Epithelial cell of prostate (primary cell): ENCODE data around the gene POMT1.

ENCODE experiments used
- DNase-seq: peaks from one replicate; pipeline ENCODE4 v3.0.0-alpha.2; 2011; ENCODE audit warnings: low read depth, low spot score
- H3K27ac ChIP-seq: fragments of 450-650 bp; 2 replicates; pipeline ENCODE4 v1.5.1; 2017; ENCODE audit warnings: mild to moderate bottlenecking

Gene POMT1

DNA sequence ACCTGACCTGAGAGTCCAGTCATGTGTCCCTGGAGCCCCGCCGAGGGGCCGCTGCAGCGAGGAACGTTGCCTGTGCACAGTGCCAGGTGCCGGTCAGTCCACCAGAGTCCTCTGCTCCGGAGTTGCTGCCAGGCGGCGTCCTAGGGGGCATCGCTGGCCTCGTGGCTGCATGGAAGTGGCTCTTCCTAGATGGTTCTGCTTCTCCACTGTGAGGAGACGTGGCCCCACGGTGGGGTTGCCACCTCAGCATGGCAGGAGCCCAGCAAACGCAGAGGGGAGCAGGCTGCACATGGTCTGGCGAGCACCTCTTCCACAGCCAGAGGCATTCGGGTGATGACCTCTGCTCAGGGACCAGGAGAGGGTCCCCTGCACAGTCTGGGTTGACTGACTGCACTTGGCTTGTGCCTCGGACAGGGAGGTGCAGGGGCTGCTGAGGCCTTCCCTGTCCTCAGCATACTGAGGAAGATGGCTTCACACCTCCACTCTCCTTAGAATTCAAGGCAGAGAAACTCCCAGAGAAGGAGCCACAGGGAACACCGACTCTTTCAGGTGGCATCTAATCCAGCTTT lies 25.9 kb upstream of the POMT1 start:
- no peak overlapping the region for H3K27ac ChIP-seq
- no peak for DNase-seq

DNA sequence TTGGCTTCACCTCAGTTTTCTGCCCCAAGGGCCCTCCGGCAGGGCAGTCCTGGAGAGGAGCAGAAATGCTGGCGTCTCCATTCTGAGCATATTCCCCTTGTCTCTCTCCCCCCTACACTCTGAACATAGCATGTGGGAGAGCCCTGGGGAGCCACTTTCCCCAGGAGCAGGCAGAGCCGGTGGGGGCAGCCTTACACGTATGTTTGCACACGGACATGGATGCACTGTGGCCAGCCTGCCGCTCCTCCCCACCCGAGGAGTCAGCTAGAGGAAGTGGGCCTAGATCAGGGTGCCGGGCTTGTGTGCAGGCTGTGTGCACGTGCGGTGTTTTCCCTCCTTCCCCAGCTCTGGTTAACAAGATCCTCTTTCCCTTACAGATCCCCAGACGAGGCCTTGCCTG lies 25.4 kb upstream of the POMT1 start:
- no peak overlapping the region for H3K27ac ChIP-seq
- no peak for DNase-seq

DNA sequence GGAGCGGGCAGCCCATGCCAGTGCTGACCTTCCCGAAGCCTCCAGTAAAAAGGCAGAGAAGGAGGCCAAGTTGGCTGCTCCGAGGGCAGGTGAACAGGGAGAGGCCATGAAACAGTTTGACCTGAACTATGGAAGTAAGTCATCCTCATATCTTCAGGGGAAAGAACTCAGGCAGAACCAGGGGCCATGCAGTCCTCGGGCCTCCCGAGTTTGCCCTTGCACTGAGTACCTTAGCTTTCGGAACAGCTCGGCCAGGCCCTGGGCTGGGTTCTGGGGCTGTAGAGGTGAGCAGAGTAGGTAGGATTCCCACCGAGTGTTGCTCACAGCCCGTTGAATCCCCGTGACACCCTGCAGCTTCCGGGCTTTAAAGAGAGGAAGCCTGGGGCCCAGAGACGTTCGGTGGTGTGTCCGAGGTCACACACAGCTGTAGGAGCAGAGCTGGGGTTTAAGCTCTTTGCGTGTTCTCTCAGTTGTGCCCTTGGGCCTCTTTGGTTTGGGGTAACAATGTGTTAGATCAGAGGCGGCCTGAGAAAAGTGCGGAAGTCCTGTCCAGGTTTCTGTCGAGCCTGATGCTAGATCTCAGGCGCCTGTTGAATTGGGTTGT lies 24.8 kb upstream of the POMT1 start:
- H3K27ac ChIP-seq, result no peak overlapping the region

DNA sequence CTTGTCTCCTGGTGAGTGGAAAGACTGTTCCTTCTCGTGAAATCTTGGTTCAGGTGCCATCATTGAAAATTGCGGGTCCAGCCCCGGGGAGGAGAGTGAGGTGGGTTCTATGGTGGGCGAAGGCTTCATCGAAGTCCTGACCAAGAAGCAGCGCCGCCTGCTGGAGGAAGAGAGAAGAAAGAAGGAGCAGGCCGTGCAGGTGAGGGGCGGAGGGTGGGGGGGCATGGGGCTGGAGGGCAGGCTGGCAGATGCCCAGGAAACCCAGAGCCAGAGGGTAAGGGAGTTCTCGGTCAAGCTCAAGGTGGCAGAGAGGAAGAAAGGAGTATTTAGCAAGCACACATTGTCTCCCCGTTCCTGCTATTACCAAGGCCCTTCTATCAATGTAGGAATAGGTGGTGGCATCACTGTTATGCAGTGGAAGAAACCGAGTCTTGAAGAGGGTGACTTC lies 24.3 kb upstream of the POMT1 start:
- DNase-seq, result no peak

More for the DNA sequence above, 24.8 kb upstream of the POMT1 start:
- no peak for DNase-seq

DNA sequence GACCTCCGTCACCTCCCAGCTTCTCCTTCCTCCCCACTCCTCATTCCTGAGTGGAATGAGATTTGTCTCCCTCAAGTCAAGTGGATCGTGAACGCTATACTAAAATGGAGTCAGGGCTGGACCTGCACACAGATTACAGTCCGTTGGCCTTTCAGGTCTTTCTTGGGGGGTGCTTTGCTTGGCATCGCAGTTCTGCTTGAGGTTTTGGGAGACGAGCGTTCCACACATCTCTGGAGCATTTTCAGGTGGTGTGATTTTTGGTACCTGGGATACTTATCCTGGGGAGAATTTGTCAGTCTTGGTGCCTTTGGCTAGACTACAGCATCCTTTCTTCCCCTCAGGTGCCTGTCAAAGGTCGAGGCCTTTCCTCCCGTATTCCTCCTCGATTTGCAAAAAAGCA lies 23.8 kb upstream of the POMT1 start:
- H3K27ac ChIP-seq, result no peak overlapping the region
- no peak for DNase-seq

More for the DNA sequence above, 24.3 kb upstream of the POMT1 start:
- H3K27ac ChIP-seq, result no peak overlapping the region

DNA sequence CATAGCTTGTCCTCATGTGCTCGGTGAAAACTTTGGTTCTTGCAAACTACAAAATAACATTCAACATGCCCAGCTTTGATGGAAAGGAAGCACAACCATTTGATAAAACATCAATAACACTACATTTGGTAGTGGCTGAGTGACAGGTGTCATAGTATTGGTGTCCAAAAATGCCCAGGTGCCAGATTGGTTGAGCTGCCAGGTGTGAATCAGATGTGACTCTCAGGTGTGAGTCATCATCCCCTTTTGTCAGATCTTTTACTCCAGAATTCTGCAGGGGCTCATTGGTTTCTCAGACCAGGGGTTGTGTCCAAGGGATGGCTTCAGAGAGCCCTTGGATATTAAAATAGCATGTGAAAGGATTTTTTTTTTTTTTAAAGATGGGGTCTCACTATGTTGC lies 22.5 kb upstream of the POMT1 start:
- no peak for DNase-seq
- H3K27ac ChIP-seq, result no peak overlapping the region

DNA sequence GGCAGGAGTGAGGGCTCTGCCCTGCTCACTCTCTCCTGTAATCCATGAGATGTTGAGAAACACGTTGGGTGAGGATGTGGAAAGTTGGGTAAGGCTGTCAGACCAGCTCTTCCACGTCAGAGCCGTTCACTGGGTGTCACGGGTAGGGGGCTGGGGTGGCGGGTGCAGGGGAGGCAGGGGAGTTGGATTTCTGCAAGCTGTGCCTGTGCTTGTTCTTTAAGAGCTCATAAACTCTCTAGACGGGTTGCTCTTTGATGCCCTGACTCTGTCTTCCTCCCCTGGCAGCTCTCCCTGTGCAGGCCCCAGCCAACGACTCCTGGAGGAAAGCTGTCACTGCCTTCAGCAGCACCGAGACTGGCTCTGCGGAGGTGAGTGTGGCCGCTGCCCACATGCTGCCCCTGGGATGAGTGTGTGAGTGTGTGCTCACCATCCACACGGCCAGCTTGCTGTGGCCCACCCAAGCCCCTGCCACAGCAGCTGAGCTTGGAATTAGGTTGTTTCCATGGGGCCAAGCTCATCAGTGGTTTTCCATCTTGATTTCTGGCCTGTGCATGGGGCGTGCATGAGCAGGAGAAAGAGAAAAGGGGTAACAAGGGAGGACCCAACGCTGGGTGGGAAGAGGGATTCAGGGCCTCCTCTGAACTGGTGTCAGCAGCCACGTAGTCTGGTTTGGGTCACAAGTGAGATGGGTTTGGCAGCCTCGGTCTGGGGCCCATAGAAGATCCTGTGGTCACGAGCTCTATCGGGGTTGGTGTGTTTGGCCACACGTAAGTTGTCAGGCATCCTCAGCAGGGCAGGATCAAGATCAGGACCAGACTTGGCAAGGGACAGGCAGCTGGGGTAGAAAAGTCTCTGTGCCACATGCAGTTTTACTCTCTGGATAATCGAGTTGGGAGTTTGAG lies 21.0 kb upstream of the POMT1 start:
- H3K27ac ChIP-seq, result no peak overlapping the region
- DNase-seq, result no peak

DNA sequence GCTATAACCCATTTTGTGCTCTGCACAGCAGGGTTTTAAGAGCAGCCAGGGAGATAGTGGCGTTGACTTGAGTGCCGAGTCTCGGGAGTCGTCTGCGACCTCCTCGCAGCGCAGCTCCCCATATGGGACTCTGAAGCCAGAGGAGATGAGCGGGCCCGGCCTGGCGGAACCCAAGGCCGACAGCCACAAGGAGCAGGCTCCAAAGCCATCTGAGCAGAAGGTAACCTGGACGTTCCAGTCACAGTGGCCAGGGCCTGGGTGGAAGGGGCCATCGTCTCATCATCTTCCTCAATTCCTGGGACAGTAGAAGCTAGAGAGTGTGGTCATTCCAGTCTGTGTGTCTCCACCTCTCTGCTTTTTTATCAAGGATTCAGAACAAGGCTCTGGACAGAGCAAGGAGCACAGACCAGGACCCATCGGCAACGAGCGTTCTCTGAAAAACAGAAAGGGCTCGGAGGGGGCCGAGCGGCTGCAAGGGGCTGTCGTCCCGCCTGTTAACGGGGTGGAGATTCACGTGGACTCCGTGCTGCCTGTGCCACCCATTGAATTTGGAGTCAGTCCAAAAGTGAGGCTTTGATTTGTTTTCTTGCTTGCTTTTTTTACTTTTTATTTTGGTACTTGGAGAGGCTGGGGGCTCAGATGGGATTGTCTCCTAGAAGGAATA lies 20.2 kb upstream of the POMT1 start:
- DNase-seq, result no peak
- no peak overlapping the region for H3K27ac ChIP-seq

DNA sequence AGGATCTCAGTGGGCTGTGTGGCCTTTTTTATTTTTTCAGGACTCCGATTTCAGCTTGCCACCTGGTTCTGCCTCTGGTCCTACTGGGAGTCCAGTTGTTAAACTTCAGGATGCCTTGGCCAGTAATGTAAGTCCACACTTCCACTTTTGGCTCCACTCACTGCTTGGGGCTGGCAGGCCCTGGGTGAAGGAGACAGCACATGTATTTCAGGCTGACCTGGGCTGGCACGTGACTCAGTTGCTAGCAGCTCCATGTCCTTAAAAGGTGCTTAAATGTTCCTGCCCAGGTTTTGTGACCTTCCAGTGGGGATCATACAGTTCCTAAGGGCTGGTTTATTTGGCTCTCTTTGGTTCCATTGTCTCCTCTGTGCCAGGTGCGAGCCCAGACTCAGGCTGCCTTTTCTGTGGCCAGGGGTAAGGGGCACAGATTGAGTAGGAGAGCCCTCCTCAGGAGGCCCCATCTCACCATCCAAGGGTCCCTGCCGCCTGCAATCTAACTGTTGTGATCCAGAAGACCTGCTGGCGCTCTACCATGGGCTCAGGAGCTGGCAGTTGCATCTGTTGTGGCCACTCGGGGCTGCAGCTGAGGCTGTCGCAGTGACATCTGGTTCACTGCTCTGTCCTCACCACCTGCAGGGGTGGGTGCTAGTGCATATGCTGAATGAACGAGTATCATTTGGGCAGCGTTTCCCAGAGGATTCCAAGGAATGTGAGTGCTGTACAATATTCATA lies 19.2 kb upstream of the POMT1 start:
- H3K27ac ChIP-seq, result no peak overlapping the region
- no peak for DNase-seq

DNA sequence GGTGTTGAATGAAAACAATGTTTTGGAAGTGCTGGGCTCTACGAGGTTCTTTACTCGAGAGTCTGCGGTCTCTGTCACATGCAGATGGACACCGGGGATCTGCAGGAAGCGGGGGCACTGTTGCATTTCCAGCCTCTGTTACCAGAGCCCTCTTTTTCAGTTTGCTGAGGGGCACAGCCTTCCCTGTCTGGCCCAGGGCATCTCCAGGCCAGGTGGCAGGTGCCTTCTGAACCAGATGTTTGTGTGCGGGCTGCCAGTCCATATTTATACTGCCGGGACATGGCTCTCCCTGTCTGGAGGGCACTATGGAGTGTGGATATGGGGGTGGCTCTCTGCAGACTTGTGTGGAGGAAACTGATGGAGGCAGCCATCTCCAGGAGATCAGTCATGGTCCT lies 18.7 kb upstream of the POMT1 start:
- no peak for DNase-seq
- H3K27ac ChIP-seq, result no peak overlapping the region

DNA sequence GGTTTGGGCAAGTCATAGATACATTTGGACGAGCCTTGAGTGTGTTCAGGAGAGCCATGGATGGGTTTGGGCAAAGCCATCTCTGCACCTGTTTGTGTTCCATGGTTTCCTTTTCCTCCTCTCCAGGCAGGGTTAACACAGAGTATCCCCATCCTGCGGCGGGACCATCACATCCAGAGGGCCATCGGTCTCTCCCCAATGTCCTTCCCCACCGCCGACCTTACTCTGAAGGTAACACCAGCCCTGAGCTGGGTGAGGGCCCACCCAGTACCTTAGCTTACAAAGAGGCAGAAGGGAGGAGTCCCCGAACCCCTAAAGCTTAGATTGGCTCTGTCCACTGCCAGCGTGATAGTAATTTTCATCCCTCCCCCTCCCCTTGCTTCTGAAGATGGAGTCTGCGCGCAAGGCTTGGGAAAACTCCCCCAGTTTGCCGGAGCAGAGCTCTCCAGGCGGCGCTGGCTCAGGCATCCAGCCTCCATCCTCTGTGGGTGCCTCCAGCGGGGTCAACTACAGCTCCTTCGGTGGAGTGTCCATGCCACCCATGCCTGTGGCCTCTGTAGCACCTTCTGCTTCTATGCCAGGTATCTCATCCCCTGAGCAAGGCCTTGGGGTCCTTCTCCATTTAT lies 18.0 kb upstream of the POMT1 start:
- DNase-seq, result no peak
- no peak overlapping the region for H3K27ac ChIP-seq

DNA sequence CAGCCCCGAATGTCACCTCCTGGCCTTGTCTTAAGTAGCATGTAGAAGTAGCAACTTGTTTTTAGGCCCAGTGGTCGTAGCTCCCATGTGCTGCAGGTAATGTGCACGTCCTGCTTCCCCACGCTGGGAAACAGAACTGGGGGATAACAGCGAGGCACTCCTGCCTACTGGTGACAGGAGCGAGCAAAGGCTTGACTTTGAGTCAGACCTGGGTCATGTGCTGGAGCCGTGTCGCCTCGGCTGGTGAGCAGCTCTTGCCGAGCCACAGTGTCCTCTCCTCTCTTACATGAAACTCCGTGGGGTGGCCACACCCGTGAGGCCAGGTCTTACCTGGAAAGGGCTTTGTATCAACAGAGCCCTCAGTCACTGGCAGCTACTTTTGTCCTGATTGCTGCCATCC lies 17.5 kb upstream of the POMT1 start:
- no peak for DNase-seq
- H3K27ac ChIP-seq, result no peak overlapping the region

DNA sequence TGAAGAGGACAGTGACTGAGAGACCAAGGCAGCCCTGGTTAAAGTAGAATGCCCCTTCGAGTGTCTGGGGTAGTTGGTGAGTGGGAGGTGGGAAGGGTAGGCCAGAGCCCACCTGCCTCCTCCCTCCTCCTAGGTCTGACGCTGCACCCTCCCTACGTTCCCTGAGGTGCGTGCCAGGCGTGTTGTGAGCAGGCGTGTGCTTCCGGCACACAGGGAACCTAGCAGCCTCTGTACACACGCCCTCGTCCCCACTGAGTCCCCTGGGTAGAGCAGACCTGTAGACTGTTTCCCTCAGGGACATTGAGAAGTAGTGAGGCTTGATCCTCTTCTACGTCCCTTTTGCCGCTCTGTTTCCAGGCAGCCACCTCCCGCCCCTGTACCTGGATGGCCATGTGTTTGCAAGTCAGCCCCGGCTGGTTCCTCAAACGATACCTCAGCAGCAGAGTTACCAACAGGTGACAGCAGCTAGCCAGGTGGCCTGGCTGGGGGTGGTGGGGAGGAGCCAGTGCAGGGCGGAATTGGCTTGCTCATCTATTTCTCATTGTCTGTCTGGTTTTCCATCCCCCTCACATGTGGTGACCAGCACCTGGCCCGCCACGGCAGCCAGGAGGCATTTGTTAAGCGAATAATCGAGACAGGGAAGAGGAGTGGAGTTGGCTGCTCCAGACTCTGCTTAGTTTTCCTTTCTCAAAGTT lies 16.8 kb upstream of the POMT1 start:
- no peak overlapping the region for H3K27ac ChIP-seq
- no peak for DNase-seq

DNA sequence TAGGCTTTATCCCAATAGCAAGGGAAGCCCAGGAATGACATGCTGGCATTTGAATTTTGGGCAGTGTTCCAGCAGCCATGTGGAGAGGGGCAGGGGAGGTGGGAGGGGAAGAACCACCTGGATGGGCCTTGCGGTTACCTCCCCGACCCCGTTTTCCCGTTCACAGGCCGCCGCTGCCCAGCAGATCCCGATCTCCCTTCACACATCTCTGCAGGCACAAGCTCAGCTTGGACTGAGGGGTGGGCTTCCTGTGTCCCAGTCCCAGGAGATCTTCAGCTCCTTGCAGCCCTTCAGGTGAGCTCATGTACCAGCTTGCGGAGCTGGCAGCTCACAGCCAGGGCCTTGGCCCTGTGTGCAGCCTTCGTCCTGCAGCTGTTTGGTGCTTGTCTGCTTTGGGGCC lies 15.7 kb upstream of the POMT1 start:
- no peak overlapping the region for H3K27ac ChIP-seq
- DNase-seq, result no peak

DNA sequence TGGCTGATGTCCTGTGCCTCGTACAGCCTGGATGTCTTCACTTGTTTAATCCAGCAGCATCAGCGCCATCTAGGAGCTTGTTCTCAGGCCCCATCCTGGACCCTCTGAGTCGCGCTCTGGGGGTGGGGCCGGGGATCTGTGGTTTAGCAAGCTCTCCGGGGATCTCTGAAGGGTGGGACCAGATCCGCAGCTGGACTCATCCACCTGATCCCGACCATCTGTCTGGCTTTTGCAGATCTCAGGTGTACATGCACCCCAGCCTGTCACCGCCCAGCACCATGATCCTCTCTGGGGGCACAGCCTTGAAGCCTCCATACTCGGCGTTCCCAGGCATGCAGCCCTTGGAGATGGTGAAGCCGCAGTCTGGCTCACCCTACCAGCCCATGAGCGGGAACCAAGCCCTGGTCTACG lies 15.1 kb upstream of the POMT1 start:
- no peak overlapping the region for H3K27ac ChIP-seq
- no peak for DNase-seq

DNA sequence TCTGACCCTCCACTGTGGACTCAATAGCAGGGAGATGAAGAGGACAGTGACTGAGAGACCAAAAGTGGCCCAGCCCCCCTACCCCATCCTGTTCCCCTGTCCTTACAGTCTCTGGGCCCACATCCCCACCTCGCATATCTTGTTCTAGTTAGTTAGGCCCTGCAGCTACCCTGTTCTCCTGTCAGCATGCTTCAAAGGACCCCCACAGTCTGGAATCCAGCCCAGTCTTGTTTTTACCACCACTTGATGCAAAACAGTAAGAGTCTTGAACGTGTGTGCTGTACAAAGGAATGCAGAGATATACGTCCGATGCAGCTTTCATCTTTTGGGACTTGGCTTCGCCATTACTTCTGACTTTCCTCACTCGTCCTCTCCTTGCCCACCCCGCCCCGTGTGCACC lies 12.2 kb upstream of the POMT1 start:
- no peak overlapping the region for H3K27ac ChIP-seq
- no peak for DNase-seq

DNA sequence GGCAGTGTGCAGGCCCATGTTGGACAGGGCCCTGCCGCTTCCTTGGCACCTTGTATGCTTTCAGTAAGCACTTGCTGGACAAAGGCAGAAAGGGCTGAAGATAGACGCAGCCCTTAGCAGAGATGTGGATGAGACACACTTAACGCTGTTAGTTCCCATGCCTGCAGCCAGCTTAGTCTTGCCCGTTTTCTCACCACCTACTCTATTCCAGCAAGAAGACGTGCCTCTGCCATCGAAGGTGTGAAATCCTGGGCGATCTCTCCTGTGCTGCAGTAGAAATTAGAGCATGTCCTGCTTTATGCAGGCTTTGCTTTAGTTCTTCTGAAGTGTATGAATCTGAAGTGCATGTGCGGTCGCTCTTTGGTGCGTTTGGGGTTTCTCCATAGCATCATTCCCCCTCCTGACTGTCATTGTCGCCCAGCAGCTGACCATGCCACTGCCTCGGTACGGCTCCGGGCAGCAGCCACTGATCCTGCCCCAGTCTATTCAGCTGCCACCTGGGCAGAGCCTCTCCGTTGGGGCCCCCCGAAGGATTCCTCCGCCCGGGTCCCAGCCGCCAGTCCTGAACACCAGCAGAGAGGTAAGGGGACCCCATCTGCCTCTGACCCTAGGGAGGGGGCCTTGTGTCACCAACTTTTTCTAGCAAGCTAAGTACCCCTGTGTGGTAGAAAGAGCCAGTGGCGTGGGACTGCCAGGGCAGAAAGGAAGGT lies 11.6 kb upstream of the POMT1 start:
- no peak for DNase-seq
- no peak overlapping the region for H3K27ac ChIP-seq

DNA sequence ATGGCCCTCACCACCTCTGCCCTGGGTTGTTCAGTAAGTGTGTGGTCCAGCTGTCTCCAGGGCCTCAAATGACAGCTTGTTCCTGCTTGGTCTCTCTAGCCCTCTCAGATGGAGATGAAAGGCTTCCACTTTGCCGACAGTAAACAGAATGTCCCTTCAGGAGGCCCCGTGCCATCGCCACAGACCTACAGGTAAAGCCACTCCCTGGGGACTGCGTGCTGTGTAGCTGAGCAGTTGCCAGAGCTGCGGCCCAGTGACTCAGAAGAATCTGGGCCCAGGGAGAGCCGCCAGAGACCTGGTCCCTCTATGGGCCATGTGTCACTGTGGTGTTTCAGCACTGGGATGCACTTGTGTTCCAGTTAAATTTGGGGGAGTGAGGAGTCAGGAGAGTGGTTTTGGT lies 10.6 kb upstream of the POMT1 start:
- no peak for DNase-seq

More for the DNA sequence above, 10.6 kb upstream of the POMT1 start:
- H3K27ac ChIP-seq, result no peak overlapping the region
